SK-N-SH treated with all-trans-retinoic acid at 6 μM for 48 hours (cell line): ENCODE data around the gene MRPL12.

ENCODE experiments used
- ESRRG ChIP-seq: fragments of 250-450 bp; sonication (Bioruptor Pico); IDR thresholded peaks from 2 replicates; pipeline ENCODE4 v1.6.1; 2021; ENCODE audit warnings: mild to moderate bottlenecking
- ZFP3 ChIP-seq: fragments of 250-450 bp; sonication (Bioruptor Pico); IDR thresholded peaks from 2 replicates; pipeline ENCODE4 v1.5.0; 2020; ENCODE audit warnings: mild to moderate bottlenecking, moderate library complexity
- ZFP30 ChIP-seq: fragments of 450-650 bp; formaldehyde crosslinking; IDR thresholded peaks from 2 replicates; pipeline ENCODE4 v1.5.0; 2022; ENCODE audit warnings: mild to moderate bottlenecking, moderate library complexity
- TF ChIP-seq, protein P1 (sequence below): fragments of 250-450 bp; sonication (Bioruptor Pico); IDR thresholded peaks from 2 replicates; pipeline ENCODE4 v1.8.0; 2021; ENCODE audit warnings: low read depth, mild to moderate bottlenecking, moderate library complexity, borderline replicate concordance

DNA sequence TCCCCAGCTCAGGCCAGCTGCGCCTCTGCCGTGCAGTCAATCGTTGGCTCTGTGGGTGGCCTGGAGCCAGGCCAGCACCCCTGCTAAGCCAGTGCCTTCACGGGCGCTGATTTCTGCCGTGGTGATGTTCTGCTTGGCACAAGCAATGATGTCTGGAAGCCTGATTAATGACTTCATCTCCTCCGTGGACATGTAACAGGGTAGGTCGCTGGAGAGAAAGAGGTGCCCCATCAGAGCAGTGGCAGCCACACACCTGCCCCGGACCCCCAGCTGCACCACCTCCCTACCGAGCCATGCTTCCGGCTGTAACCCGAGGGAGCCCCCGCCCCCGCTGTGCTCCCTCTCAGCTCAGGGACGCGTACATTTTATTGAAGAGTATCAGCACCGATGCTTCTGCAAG is 21.5 kb upstream of the MRPL12 start:
- TF ChIP-seq ESRRG (CRISPR knock-in tag) (no peak), ZFP3 (no peak), ZFP30 (CRISPR knock-in tag) (no peak)
- TF ChIP-seq, protein P1, sequence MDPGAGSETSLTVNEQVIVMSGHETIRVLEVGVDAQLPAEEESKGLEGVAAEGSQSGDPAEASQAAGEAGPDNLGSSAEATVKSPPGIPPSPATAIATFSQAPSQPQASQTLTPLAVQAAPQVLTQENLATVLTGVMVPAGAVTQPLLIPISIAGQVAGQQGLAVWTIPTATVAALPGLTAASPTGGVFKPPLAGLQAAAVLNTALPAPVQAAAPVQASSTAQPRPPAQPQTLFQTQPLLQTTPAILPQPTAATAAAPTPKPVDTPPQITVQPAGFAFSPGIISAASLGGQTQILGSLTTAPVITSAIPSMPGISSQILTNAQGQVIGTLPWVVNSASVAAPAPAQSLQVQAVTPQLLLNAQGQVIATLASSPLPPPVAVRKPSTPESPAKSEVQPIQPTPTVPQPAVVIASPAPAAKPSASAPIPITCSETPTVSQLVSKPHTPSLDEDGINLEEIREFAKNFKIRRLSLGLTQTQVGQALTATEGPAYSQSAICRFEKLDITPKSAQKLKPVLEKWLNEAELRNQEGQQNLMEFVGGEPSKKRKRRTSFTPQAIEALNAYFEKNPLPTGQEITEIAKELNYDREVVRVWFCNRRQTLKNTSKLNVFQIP (CRISPR knock-in tag), result no peak
